GM19099 (cell line): ENCODE measurements around the gene PLCL1.

ENCODE experiments used
- POLR2A ChIP-seq: IDR thresholded peaks from 3 replicates; pipeline ENCODE4 v1.6.1; 2011; ENCODE audit warnings: low read depth; ENCODE audit not compliant: insufficient read length; ENCODE audit errors: extremely low read depth

PLCL1 gene

GRCh38 chr2:198164843-198165242, 360.4 kb downstream of the PLCL1 start:
- TF ChIP-seq POLR2A: no peak

GRCh38 chr2:198165289-198165688, 360.9 kb downstream of the PLCL1 start:
- no peak for TF ChIP-seq POLR2A

- no peak for TF ChIP-seq POLR2A
Observed at GRCh38 chr2:198167346-198167745, 363.0 kb downstream of the PLCL1 start.

GRCh38 chr2:198168651-198169050, 364.3 kb downstream of the PLCL1 start:
- TF ChIP-seq POLR2A: no peak

GRCh38 chr2:198173242-198173641, 368.8 kb downstream of the PLCL1 start:
- no peak for TF ChIP-seq POLR2A

GRCh38 chr2:198173864-198174263, 369.5 kb downstream of the PLCL1 start:
- TF ChIP-seq POLR2A: no peak

GRCh38 chr2:198175271-198175670, 370.9 kb downstream of the PLCL1 start:
- TF ChIP-seq POLR2A: no peak

- no peak for TF ChIP-seq POLR2A
Observed at GRCh38 chr2:198177040-198177439, 372.6 kb downstream of the PLCL1 start.

- no peak for TF ChIP-seq POLR2A
Observed at GRCh38 chr2:198178766-198179165, 374.4 kb downstream of the PLCL1 start.

- TF ChIP-seq POLR2A: no peak
Observed at GRCh38 chr2:198186257-198186656, 381.9 kb downstream of the PLCL1 start.

- TF ChIP-seq POLR2A: no peak
Observed at GRCh38 chr2:198187841-198188240, 383.4 kb downstream of the PLCL1 start.

GRCh38 chr2:198188982-198189381, 384.6 kb downstream of the PLCL1 start:
- no peak for TF ChIP-seq POLR2A

- no peak for TF ChIP-seq POLR2A
Observed at GRCh38 chr2:198191651-198192050, 387.3 kb downstream of the PLCL1 start.
